Left ventricle myocardium superior (tissue), 1 donor: ENCODE results near the gene CBX3. TPM values are rescaled to one million over a fixed set of nuclear protein-coding genes. Genes with fewer than 3 reads are reported as not detected.
"Not testable (repeated sequence)": the region's sequence is repeated elsewhere in the genome, so short reads cannot be mapped to it uniquely, and the experiment has no call there.

ENCODE experiments used
- ATAC-seq: fragments of 200-7000 bp; cut with Tn5 transposase; one replicate; pipeline ENCODE4 v1.9.1; 2020; ENCODE audit warnings: mild to moderate bottlenecking, moderate library complexity
- DNase-seq: peaks from one replicate; pipeline ENCODE4 v3.0.0-alpha.2; 2020
- intact Hi-C: fragments of 100-400 bp; cut with micrococcal nuclease; formaldehyde crosslinking; loops from one replicate; pipeline ENCODE4 v1.11.0; 2022
- total RNA-seq: library from RNA; stranded (reverse); fragmentation: NEBNext Ultra II Directional; extraction: Animal tissue kit (Norgen Biotek cat#: 25700); gene quantifications from one replicate; pipeline ENCODE4 v1.2.1, GENCODE V29; 2021
- donor health status: DM: no; HTN: yes; CAD: no; lungs with severe emphysema.

The CBX3 gene
- total RNA-seq, 1 donor from 2014 or later, result 61.3 TPM

GRCh38 chr7:26237035-26237807 lies 35.7 kb downstream of the CBX3 start:
- DNase-seq, result no peak

GRCh38 chr7:26238032-26238431 lies 36.5 kb downstream of the CBX3 start:
- DNase-seq (no peak), ATAC-seq (no peak)
- intact Hi-C loops, result no loop called here

More at GRCh38 chr7:26237035-26237807, 35.7 kb downstream of the CBX3 start:
- intact Hi-C loops, result no loop called here
- no peak for ATAC-seq

- no peak for DNase-seq
- intact Hi-C loops, result no loop called here
- ATAC-seq, result no peak
Observed at GRCh38 chr7:26245150-26245549, 43.6 kb downstream of the CBX3 start.

- intact Hi-C loops, result no loop called here
- ATAC-seq (no peak), DNase-seq (no peak)
Observed at GRCh38 chr7:26250239-26250638, 48.7 kb downstream of the CBX3 start.

GRCh38 chr7:26261866-26262265 lies 60.3 kb downstream of the CBX3 start:
- ATAC-seq, intact Hi-C loops, DNase-seq: not testable (repeated sequence)

Other genes with a start within 250 kb of the CBX3 start
- 0.94 TPM for gene NFE2L3, start 49.5 kb upstream of the CBX3 start, total RNA-seq
- gene HNRNPA2B1, start 999 bp upstream of the CBX3 start, total RNA-seq, result 430 TPM
- gene SNX10, start 90.1 kb downstream of the CBX3 start, total RNA-seq, result 1.1 TPM